ENCODE results near the gene GHRHR.

Gene GHRHR

GRCh38 chr7:30931929-30932540 is 31.7 kb upstream of the GHRHR start:
- TF ChIP-seq SPI1 (IDR thresholded peaks at IDR 0.05; ENCODE audit: borderline replicate concordance, low read depth) (no peak), POLR2AphosphoS5 (IDR thresholded peaks at IDR 0.05; ENCODE audit: low read depth) (no peak), CTCF (IDR thresholded peaks at IDR 0.05; ENCODE audit: insufficient read depth, low read length) (no peak)
- H3K27me3 ChIP-seq (ENCODE audit: insufficient read depth, poor library complexity, severe bottlenecking), result no peaks in the 10 kb centered on the region
- H3K27ac ChIP-seq (replicated peaks), result no peak overlapping the region
- H3K4me3 ChIP-seq (replicated peaks; ENCODE audit: insufficient read depth, low read length), result no peak overlapping the region
- no peak for DNase-seq (ENCODE audit: low read depth in 1 of 2, low spot score in 1 of 2)

- H3K4me3 ChIP-seq (replicated peaks; ENCODE audit: insufficient read depth, low read length), result no peak overlapping the region
- TF ChIP-seq REST (IDR thresholded peaks at IDR 0.05; ENCODE audit: insufficient replicate concordance, low read depth) (no peak), CTCF (IDR thresholded peaks at IDR 0.05; ENCODE audit: insufficient read depth, low read length) (no peak), SPI1 (IDR thresholded peaks at IDR 0.05; ENCODE audit: borderline replicate concordance, low read depth) (no peak), GABPA (IDR thresholded peaks at IDR 0.05; ENCODE audit: low read depth) (no peak), POLR2AphosphoS5 (IDR thresholded peaks at IDR 0.05; ENCODE audit: low read depth) (no peak)
- H3K27me3 ChIP-seq (ENCODE audit: insufficient read depth, poor library complexity, severe bottlenecking), result no peaks in the 10 kb centered on the region
- no peak for DNase-seq (ENCODE audit: low read depth in 1 of 2, low spot score in 1 of 2)
- H3K27ac ChIP-seq (replicated peaks), result no peak overlapping the region
Measured at GRCh38 chr7:30932562-30932961, 31.2 kb upstream of the GHRHR start.

- DNase-seq (ENCODE audit: low read depth in 1 of 2, low spot score in 1 of 2), result no peak
- Histone ChIP-seq H3K4me3 (replicated peaks; ENCODE audit: insufficient read depth, low read length) (no peak overlapping the region), H3K27me3 (ENCODE audit: insufficient read depth, poor library complexity, severe bottlenecking) (peaks cover 3% of the 10 kb centered on the region), H3K27ac (replicated peaks) (no peak overlapping the region)
- TF ChIP-seq GABPA (IDR thresholded peaks at IDR 0.05; ENCODE audit: low read depth), result no peak
- no peak for TF ChIP-seq SPI1 (IDR thresholded peaks at IDR 0.05; ENCODE audit: borderline replicate concordance, low read depth)
- no peak for TF ChIP-seq CTCF (IDR thresholded peaks at IDR 0.05; ENCODE audit: insufficient read depth, low read length)
- TF ChIP-seq POLR2AphosphoS5 (IDR thresholded peaks at IDR 0.05; ENCODE audit: low read depth), result no peak
- no peak for TF ChIP-seq REST (IDR thresholded peaks at IDR 0.05; ENCODE audit: insufficient replicate concordance, low read depth)
Measured at GRCh38 chr7:30933124-30933974, 30.4 kb upstream of the GHRHR start.
